HAP-1 (cell line): ENCODE data around the gene CCDC121.

Experiments used
- DNase-seq, 2 experiments: peaks; one replicate each; pipeline ENCODE4 v3.0.0-alpha.2; 2016 to 2020; ENCODE audit warnings: low spot score in 2 of 2
- H3K27me3 ChIP-seq: fragments of 250-450 bp; sonication (Bioruptor Pico); 2 replicates; pipeline ENCODE4 v1.5.1; 2020; ENCODE audit warnings: low read depth, mild to moderate bottlenecking, moderate library complexity
- H3K36me3 ChIP-seq: fragments of 250-450 bp; sonication (Bioruptor Pico); replicated peaks from 2 replicates; pipeline ENCODE4 v1.5.1; 2020; ENCODE audit warnings: mild to moderate bottlenecking
- H3K4me1 ChIP-seq: fragments of 250-450 bp; sonication (Bioruptor Pico); 2 replicates; pipeline ENCODE4 v1.5.1; 2020; ENCODE audit warnings: mild to moderate bottlenecking
- H3K4me3 ChIP-seq: fragments of 250-450 bp; sonication (Bioruptor Pico); 2 replicates; pipeline ENCODE4 v1.5.1; 2020; ENCODE audit warnings: mild to moderate bottlenecking, moderate library complexity
- H3K9me3 ChIP-seq: fragments of 250-450 bp; sonication (Bioruptor Pico); 2 replicates; pipeline ENCODE4 v1.5.1; 2020; ENCODE audit warnings: mild to moderate bottlenecking, moderate library complexity
- in situ Hi-C: fragments of 300-500 bp; cut with MboI; formaldehyde crosslinking; loops from 3 replicates; pipeline ENCODE4 v1.14.3; 2020; ENCODE audit warnings: low sequenced_read_pairs, inconsistent platforms, mixed read lengths

The CCDC121 gene, protein sequence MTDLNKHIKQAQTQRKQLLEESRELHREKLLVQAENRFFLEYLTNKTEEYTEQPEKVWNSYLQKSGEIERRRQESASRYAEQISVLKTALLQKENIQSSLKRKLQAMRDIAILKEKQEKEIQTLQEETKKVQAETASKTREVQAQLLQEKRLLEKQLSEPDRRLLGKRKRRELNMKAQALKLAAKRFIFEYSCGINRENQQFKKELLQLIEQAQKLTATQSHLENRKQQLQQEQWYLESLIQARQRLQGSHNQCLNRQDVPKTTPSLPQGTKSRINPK

GRCh38 chr2:27628767-27629709 is at the start of gene CCDC121, which contains the start of gene GPN1:
Gene CCDC121 (minus strand): TSS chr2:27629012. CDS start chr2:27627799, 1,213 bp downstream.
Gene GPN1 (plus strand): TSS chr2:27629050. CDS start chr2:27629059, 9 bp downstream.
- H3K27me3 ChIP-seq = no peaks in the 10 kb centered on the region
- peaks cover 21% of the 10 kb centered on the region for H3K36me3 ChIP-seq
- no peaks in the 10 kb centered on the region for H3K9me3 ChIP-seq
- peaks cover 4% of the 10 kb centered on the region for H3K4me1 ChIP-seq
- peak; percentile 80 to 91 for DNase-seq
- H3K4me3 ChIP-seq = peak within 1 kb of the TSS; percentile 85
- in situ Hi-C loops = no loop called here

GRCh38 chr2:27672723-27673486 is 44.1 kb upstream of the CCDC121 start:
- Histone ChIP-seq H3K4me1 (0 out of 2 replicates have a peak, but pooled peaks cover 9% of the 10 kb centered on the region), H3K36me3 (peaks cover 41% of the 10 kb centered on the region), H3K27me3 (no peaks in the 10 kb centered on the region), H3K4me3 (no peak overlapping the region), H3K9me3 (no peaks in the 10 kb centered on the region)
- in situ Hi-C loops = no loop called here
- peak; percentile 4 to 20 for DNase-seq

- DNase-seq = no peak
- no peak overlapping the region for H3K4me3 ChIP-seq
- 0 out of 2 replicates have a peak, but pooled peaks cover 9% of the 10 kb centered on the region for H3K4me1 ChIP-seq
- H3K9me3 ChIP-seq = no peaks in the 10 kb centered on the region
- H3K36me3 ChIP-seq = peaks cover 33% of the 10 kb centered on the region
- no peaks in the 10 kb centered on the region for H3K27me3 ChIP-seq
- in situ Hi-C loops = no loop called here
Measured at GRCh38 chr2:27671235-27671634, 42.4 kb upstream of the CCDC121 start.

- Histone ChIP-seq H3K27me3 (no peaks in the 10 kb centered on the region), H3K36me3 (peaks cover 20% of the 10 kb centered on the region), H3K4me1 (peaks cover 21% of the 10 kb centered on the region), H3K9me3 (no peaks in the 10 kb centered on the region), H3K4me3 (no peak overlapping the region)
- in situ Hi-C loops = no loop called here
- DNase-seq = no peak
Measured at GRCh38 chr2:27667446-27667845, 38.6 kb upstream of the CCDC121 start.

DNA sequence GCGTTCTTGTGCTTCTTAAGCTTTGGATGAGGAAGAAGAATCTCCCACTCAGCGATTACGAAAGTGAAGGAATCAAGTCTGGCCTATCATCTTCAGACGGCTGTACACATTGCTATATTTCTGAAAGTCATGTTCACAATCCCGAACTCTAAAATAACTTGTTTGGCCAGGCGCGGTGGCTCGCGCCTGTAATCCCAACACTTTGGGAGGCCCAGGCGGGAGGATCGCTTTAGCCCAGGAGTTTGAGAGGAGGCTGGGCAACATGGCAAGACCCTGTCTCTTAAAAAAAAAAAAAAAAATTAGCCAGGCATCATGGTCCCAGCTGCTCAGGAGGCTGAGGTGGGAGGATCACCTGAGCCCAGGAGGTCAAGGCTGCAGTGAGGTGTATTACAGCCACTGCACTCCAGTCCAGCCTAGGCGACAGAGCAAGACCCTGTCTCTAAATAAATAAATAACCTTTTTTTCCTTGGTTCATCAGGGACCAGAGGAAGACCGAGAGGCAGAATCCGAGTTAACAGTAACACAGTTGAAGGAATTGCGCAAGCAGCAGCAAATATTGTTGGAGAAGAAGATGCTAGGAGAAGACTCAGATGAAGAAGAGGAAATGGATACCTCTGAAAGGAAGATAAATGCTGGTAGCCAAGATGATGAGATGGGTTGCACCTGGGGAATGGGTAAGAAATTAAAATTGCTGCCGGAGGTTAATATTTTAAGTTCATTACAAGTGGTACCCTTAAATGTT is 36.0 kb upstream of the CCDC121 start:
- Histone ChIP-seq H3K27me3 (no peaks in the 10 kb centered on the region), H3K4me3 (peak overlapping the region; percentile 77), H3K4me1 (peaks cover 15% of the 10 kb centered on the region), H3K36me3 (peaks cover 30% of the 10 kb centered on the region), H3K9me3 (no peaks in the 10 kb centered on the region)
- in situ Hi-C loops = no loop called here
- no peak for DNase-seq

GRCh38 chr2:27664154-27664574 is 35.4 kb upstream of the CCDC121 start:
- H3K9me3 ChIP-seq = no peaks in the 10 kb centered on the region
- DNase-seq = no peak
- peak overlapping the region; percentile 77 for H3K4me3 ChIP-seq
- peaks cover 37% of the 10 kb centered on the region for H3K36me3 ChIP-seq
- H3K4me1 ChIP-seq = peaks cover 19% of the 10 kb centered on the region
- in situ Hi-C loops = no loop called here
- H3K27me3 ChIP-seq = no peaks in the 10 kb centered on the region

DNA sequence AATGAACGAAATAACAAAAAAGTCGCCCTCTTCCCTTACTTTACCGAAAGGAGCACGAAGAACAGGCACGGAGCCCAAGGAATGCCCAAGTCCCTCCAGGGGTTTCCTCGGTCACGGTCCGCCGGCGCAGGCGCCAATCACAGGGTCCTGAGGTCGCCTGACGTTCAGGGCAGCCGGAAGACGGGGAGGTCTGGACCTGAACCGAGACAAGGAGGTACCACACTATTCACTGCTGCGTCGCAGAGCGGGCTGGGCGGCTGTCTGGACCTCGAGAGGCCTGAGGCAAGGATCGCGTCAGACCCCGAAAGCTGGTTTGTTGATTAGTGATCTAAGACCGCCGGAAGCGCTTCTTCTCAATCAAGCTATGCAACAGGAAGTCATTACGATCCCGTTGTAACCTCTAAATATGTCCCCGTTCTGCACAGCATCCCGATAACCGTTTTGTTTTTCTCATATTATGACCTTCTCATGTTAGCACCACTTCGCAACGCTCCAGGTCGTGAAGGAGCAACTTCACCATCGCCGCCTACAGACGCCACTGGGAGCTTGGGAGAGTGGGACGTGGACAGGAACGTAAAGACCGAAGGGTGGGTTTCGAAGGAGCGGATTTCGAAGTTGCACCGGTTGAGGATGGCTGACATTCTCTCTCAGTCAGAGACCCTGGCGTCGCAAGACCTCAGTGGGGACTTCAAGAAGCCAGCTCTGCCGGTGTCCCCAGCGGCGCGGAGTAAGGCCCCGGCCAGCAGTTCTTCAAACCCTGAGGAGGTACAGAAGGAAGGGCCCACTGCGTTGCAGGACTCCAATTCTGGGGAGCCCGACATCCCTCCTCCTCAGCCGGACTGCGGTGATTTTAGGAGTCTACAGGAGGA is 34.7 kb upstream of the CCDC121 start, which contains the start of the genes SLC4A1AP and SUPT7L:
Gene SLC4A1AP (plus strand): TSS at position 605 of the 869 bp plus-strand sequence. CDS start 26 bp downstream, at position 631.
Gene SUPT7L (minus strand): TSS at position 330 of the 869 bp plus-strand sequence. CDS start 1,422 bp downstream, outside the sequence.
- H3K4me3 ChIP-seq = peak within 1 kb of the TSS; percentile 77
- in situ Hi-C loops = no loop called here
- DNase-seq = peak; percentile 76 to 79
- no peaks in the 10 kb centered on the region for H3K9me3 ChIP-seq
- H3K36me3 ChIP-seq = peaks cover 34% of the 10 kb centered on the region
- H3K4me1 ChIP-seq = peaks cover 20% of the 10 kb centered on the region
- no peaks in the 10 kb centered on the region for H3K27me3 ChIP-seq

DNA sequence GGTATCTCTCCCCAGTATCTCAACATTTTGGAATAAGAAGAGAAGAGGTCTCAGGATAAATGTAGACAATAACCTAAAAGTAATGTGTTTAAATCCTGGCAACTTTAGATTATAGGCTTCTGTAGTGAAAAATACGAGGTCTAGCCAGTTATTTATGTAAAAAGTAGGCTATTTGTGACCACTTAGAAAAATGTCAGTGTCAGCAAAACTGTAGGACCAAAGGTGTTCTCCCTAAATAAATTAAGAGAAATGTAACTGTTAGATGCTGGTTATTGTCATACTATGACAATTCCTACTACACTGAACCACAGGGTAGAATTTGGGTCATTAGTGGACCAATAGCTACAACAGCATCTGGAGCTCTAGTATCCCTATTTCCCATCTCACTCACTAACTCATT is 32.6 kb upstream of the CCDC121 start:
- in situ Hi-C loops = no loop called here
- H3K4me3 ChIP-seq = no peak overlapping the region
- peaks cover 47% of the 10 kb centered on the region for H3K36me3 ChIP-seq
- H3K4me1 ChIP-seq = peaks cover 20% of the 10 kb centered on the region
- DNase-seq = no peak
- H3K9me3 ChIP-seq = no peaks in the 10 kb centered on the region
- no peaks in the 10 kb centered on the region for H3K27me3 ChIP-seq

- DNase-seq = peak in 1 of 2 experiments; percentile 47
- in situ Hi-C loops = no loop called here
- H3K4me1 ChIP-seq = peaks cover 8% of the 10 kb centered on the region
- H3K36me3 ChIP-seq = peaks cover 84% of the 10 kb centered on the region
- no peak overlapping the region for H3K4me3 ChIP-seq
- no peaks in the 10 kb centered on the region for H3K9me3 ChIP-seq
- H3K27me3 ChIP-seq = no peaks in the 10 kb centered on the region
Measured at GRCh38 chr2:27655155-27655951, 26.5 kb upstream of the CCDC121 start.

DNA sequence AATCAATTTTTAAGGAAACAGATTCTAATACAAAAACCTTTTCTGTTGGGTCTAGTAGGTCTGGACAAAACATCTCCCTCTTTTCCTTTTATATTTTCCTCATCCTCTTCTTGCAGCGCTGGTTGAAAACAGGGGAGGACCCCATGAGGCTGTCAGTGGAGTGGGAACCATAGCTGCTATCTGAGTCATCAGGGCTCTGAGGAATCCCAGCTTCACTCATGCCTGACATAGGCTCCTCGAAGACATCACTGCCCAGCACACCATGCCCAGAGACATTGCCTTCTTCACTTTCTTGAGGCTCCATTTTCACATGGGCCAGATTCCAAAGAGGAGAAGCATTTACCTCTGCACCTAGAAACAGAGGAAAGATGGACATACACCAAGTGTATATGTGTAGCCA is 24.6 kb upstream of the CCDC121 start:
- Histone ChIP-seq H3K36me3 (peaks cover 88% of the 10 kb centered on the region), H3K9me3 (no peaks in the 10 kb centered on the region), H3K4me1 (peaks cover 4% of the 10 kb centered on the region), H3K27me3 (no peaks in the 10 kb centered on the region), H3K4me3 (no peak overlapping the region)
- no peak for DNase-seq
- in situ Hi-C loops = no loop called here

DNA sequence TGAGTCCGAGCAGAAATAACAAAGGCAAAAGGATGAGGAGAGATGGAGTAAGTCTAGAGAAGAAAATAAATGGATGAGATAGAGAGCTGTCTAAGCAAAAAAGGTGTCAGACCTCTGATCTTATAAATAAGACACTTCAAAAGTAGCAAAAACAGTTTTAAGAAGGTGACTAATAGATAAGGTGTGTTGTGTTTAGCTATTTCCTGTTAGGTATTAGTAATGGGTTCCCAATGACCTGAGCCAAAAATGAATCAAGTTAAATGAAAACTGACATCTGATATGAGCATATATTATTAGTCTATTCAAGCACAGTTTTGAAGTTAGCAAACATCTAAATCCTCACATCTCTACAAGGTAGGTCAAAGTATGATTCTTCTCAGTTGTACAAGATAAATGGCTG is 24.0 kb upstream of the CCDC121 start:
- H3K9me3 ChIP-seq = no peaks in the 10 kb centered on the region
- H3K4me1 ChIP-seq = peaks cover 4% of the 10 kb centered on the region
- H3K4me3 ChIP-seq = no peak overlapping the region
- peaks cover 89% of the 10 kb centered on the region for H3K36me3 ChIP-seq
- in situ Hi-C loops = no loop called here
- H3K27me3 ChIP-seq = no peaks in the 10 kb centered on the region
- no peak for DNase-seq
